ENCODE results near the gene NYAP2. TPM values are rescaled to one million over a fixed set of nuclear protein-coding genes. Genes with fewer than 3 reads are reported as not detected.

Gene NYAP2
- total RNA-seq, 1 experiment from 2014 or later = not detected

DNA sequence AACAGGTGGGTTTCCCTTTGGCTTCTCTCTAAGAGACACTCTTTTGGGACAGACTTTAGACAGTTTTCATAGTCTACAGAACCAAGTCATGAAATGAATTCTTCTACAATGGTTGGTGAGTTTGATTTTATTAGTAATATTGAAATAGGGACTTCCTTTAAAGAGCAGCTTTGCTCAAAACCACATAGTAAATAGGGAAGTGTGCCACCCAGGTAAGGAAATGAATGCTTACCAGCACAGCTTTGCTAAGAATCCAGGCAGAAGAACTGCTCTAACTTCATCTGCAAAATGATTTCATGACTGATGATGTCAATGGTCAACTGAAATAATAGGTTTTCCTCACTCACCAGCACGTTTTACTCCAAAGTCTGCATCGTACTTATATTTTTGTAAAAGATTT, 89.2 kb downstream of the NYAP2 start:
- Histone ChIP-seq H3K9ac (ENCODE audit: low read length) (no peak overlapping the region), H3K9me2 (ENCODE audit: insufficient read depth) (no peaks in the 10 kb centered on the region), H3K4me1 (ENCODE audit: control insufficient read depth in 1 of 2, insufficient read depth in 2 of 2, low read length in 2 of 2) (no peaks in the 10 kb centered on the region), H3K4me2 (ENCODE audit: low read length) (no peak overlapping the region), H3K27ac (ENCODE audit: low read depth, low read length) (no peak overlapping the region), H3K36me3 (ENCODE audit: control insufficient read depth in 1 of 2, insufficient read depth in 2 of 2, low read length in 2 of 2) (no peaks in the 10 kb centered on the region), H3K4me3 (replicated peaks in 1 of 2; ENCODE audit: low read depth in 1 of 2, low read length in 2 of 2) (no peak overlapping the region), H3K9me3 (ENCODE audit: control insufficient read depth in 1 of 2, insufficient read depth in 1 of 2, low read depth in 1 of 2, low read length in 2 of 2) (no peaks in the 10 kb centered on the region), H3K27me3 (ENCODE audit: insufficient read depth, low read length) (no peaks in the 10 kb centered on the region), H2AFZ (ENCODE audit: low read depth, low read length, poor library complexity, severe bottlenecking) (no peak overlapping the region), H3K79me2 (ENCODE audit: insufficient read depth, low read length) (no peaks in the 10 kb centered on the region), H4K20me1 (ENCODE audit: insufficient read depth) (no peaks in the 10 kb centered on the region)
- CTCF ChIA-PET = no interaction called here
- TF ChIP-seq, protein P1, sequence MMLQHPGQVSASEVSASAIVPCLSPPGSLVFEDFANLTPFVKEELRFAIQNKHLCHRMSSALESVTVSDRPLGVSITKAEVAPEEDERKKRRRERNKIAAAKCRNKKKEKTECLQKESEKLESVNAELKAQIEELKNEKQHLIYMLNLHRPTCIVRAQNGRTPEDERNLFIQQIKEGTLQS (IDR thresholded peaks at IDR 0.05) = no peak
- TF ChIP-seq ZNF274 (IDR thresholded peaks at IDR 0.05; ENCODE audit: low read depth, low read length) (no peak), ZFX (IDR thresholded peaks at IDR 0.05) (no peak), YY1 (IDR thresholded peaks at IDR 0.05; ENCODE audit: extremely low read depth, insufficient replicate concordance, low read depth, low read length) (no peak), TCF7L2 (IDR thresholded peaks at IDR 0.05; ENCODE audit: borderline replicate concordance, extremely low read depth, insufficient read depth, insufficient read length) (no peak), RAD21 (IDR thresholded peaks at IDR 0.05; ENCODE audit: low read depth) (no peak), SIN3A (IDR thresholded peaks at IDR 0.05; ENCODE audit: low read depth) (no peak), CEBPB (IDR thresholded peaks at IDR 0.05; ENCODE audit: low read depth) (no peak), JUND (IDR thresholded peaks at IDR 0.05) (no peak), POLR2A (IDR thresholded peaks at IDR 0.05; ENCODE audit: borderline replicate concordance, extremely low read depth, insufficient read depth, insufficient read length) (no peak), SRF (IDR thresholded peaks at IDR 0.05; ENCODE audit: low read depth) (no peak), CBX3 (IDR thresholded peaks at IDR 0.05; ENCODE audit: low read depth) (no peak), EZH2phosphoT487 (IDR thresholded peaks at IDR 0.05; ENCODE audit: borderline replicate concordance) (no peak), EGR1 (IDR thresholded peaks at IDR 0.05; ENCODE audit: low read depth) (no peak), SP1 (IDR thresholded peaks at IDR 0.05; ENCODE audit: low read depth) (no peak)
- TF ChIP-seq, protein P2, sequence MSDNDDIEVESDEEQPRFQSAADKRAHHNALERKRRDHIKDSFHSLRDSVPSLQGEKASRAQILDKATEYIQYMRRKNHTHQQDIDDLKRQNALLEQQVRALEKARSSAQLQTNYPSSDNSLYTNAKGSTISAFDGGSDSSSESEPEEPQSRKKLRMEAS (IDR thresholded peaks at IDR 0.05) = no peak
- TF ChIP-seq, protein P3, sequence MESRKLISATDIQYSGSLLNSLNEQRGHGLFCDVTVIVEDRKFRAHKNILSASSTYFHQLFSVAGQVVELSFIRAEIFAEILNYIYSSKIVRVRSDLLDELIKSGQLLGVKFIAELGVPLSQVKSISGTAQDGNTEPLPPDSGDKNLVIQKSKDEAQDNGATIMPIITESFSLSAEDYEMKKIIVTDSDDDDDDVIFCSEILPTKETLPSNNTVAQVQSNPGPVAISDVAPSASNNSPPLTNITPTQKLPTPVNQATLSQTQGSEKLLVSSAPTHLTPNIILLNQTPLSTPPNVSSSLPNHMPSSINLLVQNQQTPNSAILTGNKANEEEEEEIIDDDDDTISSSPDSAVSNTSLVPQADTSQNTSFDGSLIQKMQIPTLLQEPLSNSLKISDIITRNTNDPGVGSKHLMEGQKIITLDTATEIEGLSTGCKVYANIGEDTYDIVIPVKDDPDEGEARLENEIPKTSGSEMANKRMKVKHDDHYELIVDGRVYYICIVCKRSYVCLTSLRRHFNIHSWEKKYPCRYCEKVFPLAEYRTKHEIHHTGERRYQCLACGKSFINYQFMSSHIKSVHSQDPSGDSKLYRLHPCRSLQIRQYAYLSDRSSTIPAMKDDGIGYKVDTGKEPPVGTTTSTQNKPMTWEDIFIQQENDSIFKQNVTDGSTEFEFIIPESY (IDR thresholded peaks at IDR 0.05; ENCODE audit: extremely low read depth, insufficient replicate concordance, low read length) = no peak
- TF ChIP-seq, protein P4, sequence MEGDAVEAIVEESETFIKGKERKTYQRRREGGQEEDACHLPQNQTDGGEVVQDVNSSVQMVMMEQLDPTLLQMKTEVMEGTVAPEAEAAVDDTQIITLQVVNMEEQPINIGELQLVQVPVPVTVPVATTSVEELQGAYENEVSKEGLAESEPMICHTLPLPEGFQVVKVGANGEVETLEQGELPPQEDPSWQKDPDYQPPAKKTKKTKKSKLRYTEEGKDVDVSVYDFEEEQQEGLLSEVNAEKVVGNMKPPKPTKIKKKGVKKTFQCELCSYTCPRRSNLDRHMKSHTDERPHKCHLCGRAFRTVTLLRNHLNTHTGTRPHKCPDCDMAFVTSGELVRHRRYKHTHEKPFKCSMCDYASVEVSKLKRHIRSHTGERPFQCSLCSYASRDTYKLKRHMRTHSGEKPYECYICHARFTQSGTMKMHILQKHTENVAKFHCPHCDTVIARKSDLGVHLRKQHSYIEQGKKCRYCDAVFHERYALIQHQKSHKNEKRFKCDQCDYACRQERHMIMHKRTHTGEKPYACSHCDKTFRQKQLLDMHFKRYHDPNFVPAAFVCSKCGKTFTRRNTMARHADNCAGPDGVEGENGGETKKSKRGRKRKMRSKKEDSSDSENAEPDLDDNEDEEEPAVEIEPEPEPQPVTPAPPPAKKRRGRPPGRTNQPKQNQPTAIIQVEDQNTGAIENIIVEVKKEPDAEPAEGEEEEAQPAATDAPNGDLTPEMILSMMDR (IDR thresholded peaks at IDR 0.05 in 2 of 3, conservative IDR thresholded peaks at IDR 0.05 in 1 of 3; ENCODE audit: borderline replicate concordance in 1 of 3, insufficient read depth in 1 of 3, low read depth in 2 of 3, low read length in 2 of 3) = no peak
- BruUV-seq (replicated peaks) = no TSS peak
- DNase-seq (ENCODE audit: low read depth, low spot score) (no peak), ATAC-seq (no peak)
- RAD21 ChIA-PET (ENCODE audit: low non-redundant PET in 1 of 2, low total read pairs in 2 of 2, uncharacterized antibody in 2 of 2, unreplicated experiment in 2 of 2) = no interaction called here
- intact Hi-C loops (cut with micrococcal nuclease) = no loop called here
- POLR2A ChIA-PET = no interaction called here

All from HCT116 (cell line).